Measurements from ENCODE around the gene PRKN.

GRCh38 chr6:161686655-161687054 lies 1040.9 kb downstream of the PRKN start:
- TF ChIP-seq, protein P1, sequence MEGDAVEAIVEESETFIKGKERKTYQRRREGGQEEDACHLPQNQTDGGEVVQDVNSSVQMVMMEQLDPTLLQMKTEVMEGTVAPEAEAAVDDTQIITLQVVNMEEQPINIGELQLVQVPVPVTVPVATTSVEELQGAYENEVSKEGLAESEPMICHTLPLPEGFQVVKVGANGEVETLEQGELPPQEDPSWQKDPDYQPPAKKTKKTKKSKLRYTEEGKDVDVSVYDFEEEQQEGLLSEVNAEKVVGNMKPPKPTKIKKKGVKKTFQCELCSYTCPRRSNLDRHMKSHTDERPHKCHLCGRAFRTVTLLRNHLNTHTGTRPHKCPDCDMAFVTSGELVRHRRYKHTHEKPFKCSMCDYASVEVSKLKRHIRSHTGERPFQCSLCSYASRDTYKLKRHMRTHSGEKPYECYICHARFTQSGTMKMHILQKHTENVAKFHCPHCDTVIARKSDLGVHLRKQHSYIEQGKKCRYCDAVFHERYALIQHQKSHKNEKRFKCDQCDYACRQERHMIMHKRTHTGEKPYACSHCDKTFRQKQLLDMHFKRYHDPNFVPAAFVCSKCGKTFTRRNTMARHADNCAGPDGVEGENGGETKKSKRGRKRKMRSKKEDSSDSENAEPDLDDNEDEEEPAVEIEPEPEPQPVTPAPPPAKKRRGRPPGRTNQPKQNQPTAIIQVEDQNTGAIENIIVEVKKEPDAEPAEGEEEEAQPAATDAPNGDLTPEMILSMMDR (IDR thresholded peaks at IDR 0.05): no peak
- no peak for TF ChIP-seq POLR2A (IDR thresholded peaks at IDR 0.05)
